ENCODE data around the gene SNX4. TPM values are rescaled to one million over a fixed set of nuclear protein-coding genes. Genes with fewer than 3 reads are reported as not detected.
"Not testable (repeated sequence)": the region's sequence is repeated elsewhere in the genome, so short reads cannot be mapped to it uniquely, and the experiment has no call there.

SNX4 gene
- 43.3 and 58.5 TPM in 2 replicates for total RNA-seq (2014; rRNA removed)
- polyA plus RNA-seq (2012): 15.7 TPM

- DNase-seq (ENCODE audit: low read depth): peak; percentile 94
Measured at GRCh38 chr3:125519678-125520562, at the start of gene SNX4. SNX4 (minus strand) TSS chr3:125520202; CDS start chr3:125520172, 30 bp downstream.

- peak; percentile 3 for DNase-seq (ENCODE audit: low read depth)
Measured at GRCh38 chr3:125556314-125556713, 36.3 kb upstream of the SNX4 start.

- DNase-seq (ENCODE audit: low read depth): no peak
Measured at GRCh38 chr3:125552401-125552800, 32.4 kb upstream of the SNX4 start.

- DNase-seq (ENCODE audit: low read depth): no peak
Measured at GRCh38 chr3:125528920-125529319, 8.9 kb upstream of the SNX4 start.

DNA sequence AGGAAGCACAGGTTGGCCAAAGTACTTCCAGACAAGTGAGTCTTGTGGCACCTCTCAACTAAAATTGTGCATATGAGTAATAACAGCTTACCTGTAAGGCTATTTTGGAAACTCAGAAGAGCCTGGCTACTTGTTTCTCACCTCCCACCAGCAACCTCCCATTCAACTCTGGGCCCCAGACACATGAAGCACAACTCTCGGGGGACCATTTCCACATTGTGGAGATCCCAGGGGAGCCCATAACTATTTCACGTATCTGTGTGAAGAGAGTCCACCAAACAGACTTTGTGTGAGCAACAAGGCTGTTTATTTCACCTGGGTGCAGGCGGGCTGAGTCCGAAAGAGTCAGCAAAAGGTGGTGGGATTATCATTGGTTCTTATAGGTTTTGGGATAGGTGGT, 5.2 kb upstream of the SNX4 start:
- no peak for DNase-seq (ENCODE audit: low read depth)

- DNase-seq (ENCODE audit: low read depth): not testable (repeated sequence)
Measured at GRCh38 chr3:125520563-125520919, 539 bp upstream of the SNX4 start.

DNA sequence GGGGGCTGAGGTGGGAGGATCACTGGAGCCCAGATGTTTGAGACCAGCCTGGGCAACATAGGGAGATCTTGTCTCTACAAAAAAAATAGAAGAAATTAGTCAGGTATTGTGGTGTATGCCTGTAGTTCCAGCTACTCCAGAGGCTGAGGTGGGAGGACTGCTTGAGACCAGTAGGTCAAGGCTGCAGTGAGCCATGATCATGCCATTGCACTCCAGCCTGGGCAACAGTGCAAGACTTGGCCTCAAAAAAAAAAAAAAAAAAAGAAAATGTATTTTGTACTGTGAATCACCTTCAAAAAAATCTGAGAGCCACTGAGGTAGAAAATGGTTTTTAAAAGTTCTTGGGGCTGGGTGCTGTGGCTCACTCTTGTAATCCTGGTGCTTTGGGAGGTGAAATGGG, 4.6 kb downstream of the SNX4 start:
- DNase-seq (ENCODE audit: low read depth): no peak

DNA sequence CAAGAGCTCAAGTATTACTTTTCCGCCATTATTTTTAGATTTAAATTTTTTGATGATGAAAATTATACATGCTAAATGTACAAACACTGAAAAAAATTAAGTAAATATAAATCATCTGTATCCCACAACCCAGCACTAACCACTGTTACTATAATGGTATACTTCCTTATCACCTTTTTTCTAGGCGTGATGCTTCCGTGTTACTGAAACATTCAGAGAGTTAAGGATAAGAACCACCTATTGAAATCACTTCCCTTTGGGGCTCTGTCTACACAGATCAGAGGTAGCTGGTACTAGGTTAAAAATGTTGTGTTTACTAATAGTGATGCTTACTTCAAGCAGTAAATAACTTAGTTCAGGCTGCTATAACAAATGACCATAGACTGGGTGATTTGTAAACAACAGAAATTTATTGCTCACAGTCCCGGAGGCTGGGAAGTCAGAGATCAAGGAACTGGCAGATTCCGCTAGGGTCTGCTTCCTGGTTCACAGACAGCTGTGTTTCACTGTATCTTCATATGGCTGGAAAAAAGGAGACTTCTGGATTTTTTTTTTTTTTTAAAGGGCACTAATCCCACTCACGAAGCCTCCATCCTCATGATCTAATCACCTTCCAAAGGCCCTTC, 6.4 kb downstream of the SNX4 start:
- no peak for DNase-seq (ENCODE audit: low read depth)

DNA sequence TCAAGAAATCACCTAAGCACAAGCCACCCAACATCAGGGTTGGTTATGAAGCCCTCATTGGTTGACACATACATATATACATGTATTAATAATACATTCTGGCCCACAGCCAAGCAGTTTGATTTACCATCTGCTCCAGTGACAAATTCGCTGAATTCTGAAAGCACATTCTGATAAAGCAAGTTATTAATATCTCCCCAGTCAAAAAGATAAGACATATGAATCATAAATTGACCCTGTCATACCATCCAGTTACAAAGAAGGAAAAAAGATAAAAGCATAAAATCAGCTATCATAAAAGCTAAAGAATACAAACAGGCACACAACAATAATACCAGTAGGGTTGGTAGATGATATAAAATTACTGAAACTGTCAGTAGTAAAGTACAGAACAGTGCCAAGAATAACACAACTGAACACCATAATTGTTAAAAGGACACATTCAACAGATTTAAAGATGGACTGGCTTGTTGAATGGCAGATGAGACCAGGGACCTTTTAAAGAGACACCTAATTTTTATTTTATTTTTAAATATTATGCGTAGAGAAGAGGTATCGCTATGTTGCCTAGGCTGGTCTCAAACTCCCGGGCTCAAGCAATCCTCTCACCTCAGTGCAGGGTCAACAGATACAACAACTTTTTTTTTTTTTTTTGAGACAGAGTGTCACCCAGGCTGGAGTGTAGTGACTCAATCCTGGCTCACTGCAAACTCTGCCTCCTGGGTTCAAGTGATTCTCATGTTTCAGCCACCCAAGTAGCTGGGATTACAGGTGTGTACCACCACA, 7.7 kb downstream of the SNX4 start:
- DNase-seq (ENCODE audit: low read depth): peak; percentile 56

GRCh38 chr3:125511420-125512118, 8.4 kb downstream of the SNX4 start:
- no peak for DNase-seq (ENCODE audit: low read depth)

GRCh38 chr3:125507128-125507527, 12.9 kb downstream of the SNX4 start:
- DNase-seq (ENCODE audit: low read depth): no peak

GRCh38 chr3:125498630-125499029, 21.4 kb downstream of the SNX4 start:
- DNase-seq (ENCODE audit: low read depth): no peak

DNA sequence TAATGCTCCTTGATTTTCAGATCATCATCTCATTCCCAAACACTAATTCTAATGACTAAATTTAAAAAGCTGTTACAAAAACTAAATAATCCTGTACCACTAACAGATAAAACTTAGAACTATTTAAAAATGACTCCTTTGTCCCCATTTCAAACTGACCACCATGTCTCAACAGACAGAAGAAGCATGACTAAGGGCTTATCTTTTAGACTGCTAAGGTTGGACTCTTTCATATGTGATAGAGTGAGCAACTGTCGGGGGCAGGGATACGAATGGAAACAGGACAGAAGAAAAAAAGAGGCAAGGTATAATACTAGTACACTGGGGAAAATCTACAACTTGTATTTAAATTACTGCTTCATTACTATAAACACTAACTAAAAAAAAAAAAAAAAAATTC, 23.3 kb downstream of the SNX4 start:
- no peak for DNase-seq (ENCODE audit: low read depth)

- DNase-seq (ENCODE audit: low read depth): no peak
Measured at GRCh38 chr3:125482406-125482805, 37.6 kb downstream of the SNX4 start.

DNA sequence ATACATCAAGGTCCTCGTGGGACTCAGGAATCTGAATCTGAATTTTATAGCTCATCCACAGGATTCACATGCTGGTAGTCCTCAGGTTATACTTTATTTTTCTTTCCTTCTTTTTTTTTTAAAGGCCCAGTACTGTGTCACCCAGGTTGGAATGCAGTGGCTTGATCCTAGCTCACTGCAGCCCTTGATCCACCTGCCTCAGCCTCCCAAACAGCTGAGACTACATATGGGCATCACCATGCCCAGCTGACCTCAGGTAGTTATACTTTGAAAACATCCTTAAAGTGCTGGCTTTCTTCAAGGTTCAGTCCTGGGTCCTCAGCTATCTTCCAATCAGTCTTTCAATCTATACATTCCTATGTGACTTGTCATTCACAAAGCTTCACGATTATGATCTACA, 38.2 kb downstream of the SNX4 start:
- DNase-seq (ENCODE audit: low read depth): no peak

DNA sequence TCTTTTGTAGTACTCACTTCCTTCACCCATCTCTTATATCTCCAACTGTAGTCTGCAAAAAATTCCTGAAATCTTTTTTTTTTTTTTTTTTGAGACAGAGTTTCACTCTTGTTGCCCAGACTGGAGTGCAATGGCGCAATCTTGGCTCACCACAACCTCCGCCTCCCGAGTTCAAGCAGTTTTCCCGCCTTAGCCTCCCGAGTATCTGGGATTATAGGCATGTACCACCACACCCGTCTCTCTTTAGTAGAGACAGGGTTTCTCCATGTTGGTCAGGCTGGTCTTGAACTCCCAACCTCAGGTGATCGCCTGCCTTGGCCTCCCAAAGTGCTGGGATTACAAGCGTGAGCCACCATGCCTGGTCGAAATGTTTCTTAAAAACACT, 38.6 kb downstream of the SNX4 start:
- not testable (repeated sequence) for DNase-seq (ENCODE audit: low read depth)

- peak; percentile 59 for DNase-seq (ENCODE audit: low read depth)
Measured at GRCh38 chr3:125480656-125481374, 39.2 kb downstream of the SNX4 start.

DNA sequence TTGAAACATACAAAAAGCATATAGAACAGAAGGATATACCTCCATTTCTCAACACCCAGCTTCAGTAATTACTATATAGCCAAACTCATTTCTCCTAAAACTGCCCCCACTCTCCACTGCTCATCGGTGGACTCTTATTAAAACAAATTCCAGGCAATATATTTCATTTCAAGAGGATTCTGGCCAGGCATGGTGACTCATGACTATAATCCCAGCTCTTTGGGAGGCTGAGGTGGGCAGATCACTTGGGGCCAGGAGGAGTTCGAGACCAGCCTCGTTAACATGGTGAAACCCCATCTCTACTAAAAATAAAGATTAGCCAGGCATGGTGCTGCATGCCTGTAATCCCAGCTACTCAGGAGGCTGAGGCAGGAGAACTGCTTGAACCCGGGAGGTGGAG, 40.9 kb downstream of the SNX4 start:
- DNase-seq (ENCODE audit: low read depth): peak; percentile 19

GRCh38 chr3:125478326-125478725, 41.7 kb downstream of the SNX4 start:
- DNase-seq (ENCODE audit: low read depth): peak; percentile 72

GRCh38 chr3:125477701-125478100, 42.3 kb downstream of the SNX4 start:
- no peak for DNase-seq (ENCODE audit: low read depth)

DNA sequence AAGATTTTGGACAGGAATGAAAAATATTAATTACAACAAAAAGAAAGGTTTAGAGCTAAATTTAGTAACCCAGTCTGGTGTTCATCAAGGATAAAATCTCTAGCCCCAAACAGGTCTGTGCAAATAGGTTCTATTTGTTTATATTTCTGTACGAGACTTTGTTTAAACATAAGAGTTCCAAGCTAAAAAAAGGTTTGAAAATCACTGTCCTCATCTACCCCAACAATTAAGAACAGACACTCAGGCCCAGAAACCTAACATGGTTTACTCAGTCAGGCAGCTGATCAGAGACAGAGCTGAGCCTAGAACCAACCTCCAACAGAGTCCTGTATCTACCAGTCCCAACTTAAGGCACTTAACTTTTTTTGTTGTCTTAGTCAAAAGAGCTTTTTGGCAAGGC, 49.3 kb downstream of the SNX4 start:
- DNase-seq (ENCODE audit: low read depth): no peak
